ENCODE measurements around the gene RPL22.
"Not testable (repeated sequence)": the region's sequence is repeated elsewhere in the genome, so short reads cannot be mapped to it uniquely, and the experiment has no call there.

Gene RPL22

DNA sequence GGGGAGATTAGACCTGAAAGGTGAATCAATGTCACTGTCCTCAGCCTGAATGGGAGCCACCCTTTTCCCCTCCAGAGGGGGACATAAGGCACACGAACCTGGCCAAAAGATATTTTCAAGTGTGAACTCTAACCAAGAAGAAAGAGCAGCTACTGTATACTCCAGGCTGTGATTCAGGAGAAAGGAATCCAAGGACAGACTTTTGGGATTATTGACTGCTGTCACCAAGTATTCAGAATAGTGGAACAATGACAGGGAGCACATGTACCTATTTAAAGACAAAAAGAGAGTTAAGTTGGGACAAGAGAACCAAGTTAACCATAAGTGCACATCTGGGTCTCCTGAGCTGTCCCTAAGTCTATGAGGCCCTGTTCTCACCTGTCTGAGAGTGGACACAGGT, 34.0 kb upstream of the RPL22 start:
- DNase-seq = no peak

DNA sequence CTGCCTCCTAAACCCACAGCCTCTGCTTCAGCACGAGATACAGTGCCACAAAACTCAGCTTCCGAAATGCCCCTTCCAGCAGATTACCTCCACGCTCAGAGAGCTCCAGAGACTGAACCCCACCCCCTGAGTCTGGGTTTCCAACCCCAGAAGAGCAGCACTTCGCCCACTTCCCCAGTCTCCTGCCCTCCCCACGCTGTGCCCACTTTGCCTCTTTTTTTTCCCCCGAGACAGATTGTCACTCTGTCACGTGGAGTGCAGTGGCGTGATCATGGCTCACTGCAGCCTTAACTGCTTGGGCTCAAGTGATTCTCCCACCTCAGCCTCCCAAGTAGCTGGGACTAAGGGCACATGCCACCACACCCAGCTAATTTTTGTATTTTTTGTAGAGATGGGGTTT, 26.3 kb upstream of the RPL22 start:
- no peak for DNase-seq

GRCh38 chr1:6224718-6225117, 25.3 kb upstream of the RPL22 start:
- no peak for DNase-seq

DNA sequence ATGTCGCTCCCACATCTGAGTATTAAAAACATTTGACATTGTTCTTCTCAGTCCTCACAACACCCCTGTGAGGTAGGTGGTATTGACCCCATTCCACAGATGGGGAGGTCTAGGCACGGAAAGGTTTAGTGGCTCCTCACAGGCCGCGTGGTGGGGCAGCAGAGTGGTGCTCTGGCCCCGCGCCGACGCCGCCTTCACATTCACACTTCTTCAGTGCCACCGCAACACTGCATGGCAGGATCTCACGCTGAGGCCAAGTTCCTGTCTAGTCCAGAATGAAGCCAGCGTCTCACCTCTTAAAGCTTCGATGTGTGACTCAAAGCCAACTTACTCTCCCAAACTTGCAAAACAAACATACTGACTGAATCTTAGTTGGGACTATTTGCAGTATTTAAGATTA, 24.2 kb upstream of the RPL22 start:
- no peak for DNase-seq

- no peak for DNase-seq
These were observed 23.2 kb upstream of the RPL22 start for GRCh38 chr1:6222636-6223035.

- DNase-seq = no peak
These were observed 21.9 kb upstream of the RPL22 start for GRCh38 chr1:6221210-6221784.

- DNase-seq = no peak
These were observed 20.8 kb upstream of the RPL22 start for GRCh38 chr1:6220236-6220635.

DNA sequence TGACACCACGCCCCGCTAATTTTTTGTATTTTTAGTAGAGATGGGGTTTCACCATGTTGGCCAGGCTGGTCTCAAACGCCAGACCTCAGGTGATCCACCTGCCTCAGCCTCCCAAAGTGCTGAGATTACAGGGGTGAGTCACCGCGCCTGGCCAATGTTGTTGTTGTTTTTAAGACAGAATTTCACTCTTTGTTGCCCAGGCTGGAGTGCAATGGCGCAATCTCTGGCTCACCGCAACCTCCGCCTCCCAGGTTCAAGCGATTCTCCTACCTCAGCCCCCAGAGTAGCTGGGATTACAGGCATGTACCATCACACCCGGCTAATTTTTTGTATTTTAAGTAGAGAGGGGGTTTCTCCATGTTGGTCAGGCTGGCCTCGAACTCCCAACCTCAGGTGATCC, 20.2 kb upstream of the RPL22 start:
- not testable (repeated sequence) for DNase-seq

GRCh38 chr1:6218375-6219164, 19.2 kb upstream of the RPL22 start:
- no peak for DNase-seq

DNA sequence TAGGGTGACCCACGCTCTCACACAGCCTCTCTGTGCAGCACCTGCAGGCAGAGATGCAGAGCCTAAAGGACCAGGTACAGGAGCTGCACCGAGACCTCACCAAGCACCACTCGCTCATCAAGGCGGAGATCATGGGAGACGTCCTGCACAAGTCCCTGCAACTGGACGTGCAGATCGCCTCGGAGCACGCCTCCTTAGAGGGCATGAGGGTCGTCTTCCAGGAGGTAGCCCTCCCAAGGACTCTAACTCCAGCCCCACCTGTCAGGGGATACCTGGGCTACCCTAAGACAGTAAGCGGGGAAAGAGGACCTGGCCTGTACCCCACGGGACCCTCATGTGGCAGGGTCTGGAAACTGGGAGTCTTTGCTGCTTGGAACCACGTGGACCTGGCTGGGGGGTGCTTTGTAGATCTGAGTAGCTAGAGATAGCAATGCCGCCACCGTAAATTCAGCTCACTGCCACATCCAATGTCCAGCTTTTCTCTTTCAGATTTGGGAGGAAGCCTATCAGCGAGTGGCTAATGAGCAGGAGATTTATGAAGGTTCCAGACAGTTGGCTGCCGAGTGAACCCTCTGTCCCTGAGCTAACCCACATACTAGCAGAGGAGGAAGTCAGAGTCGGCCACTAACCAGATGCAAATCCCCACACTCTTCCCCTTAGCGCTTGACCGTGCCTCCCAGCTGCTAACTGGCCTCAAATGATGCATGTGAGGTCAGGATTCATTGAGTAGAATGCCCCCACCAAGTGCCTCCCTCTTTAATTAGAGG, 13.0 kb upstream of the RPL22 start:
- DNase-seq = no peak

GRCh38 chr1:6211731-6212130, 12.3 kb upstream of the RPL22 start:
- DNase-seq = no peak

GRCh38 chr1:6210591-6211355, 11.4 kb upstream of the RPL22 start:
- no peak for DNase-seq

- DNase-seq = peak in 1 of 2 experiments; percentile 76
These were observed 10.5 kb upstream of the RPL22 start for GRCh38 chr1:6209661-6210580.

GRCh38 chr1:6208723-6209660, 9.6 kb upstream of the RPL22 start:
- peak; percentile 45 to 82 for DNase-seq

- no peak for DNase-seq
These were observed 8.5 kb upstream of the RPL22 start for GRCh38 chr1:6207921-6208320.

DNA sequence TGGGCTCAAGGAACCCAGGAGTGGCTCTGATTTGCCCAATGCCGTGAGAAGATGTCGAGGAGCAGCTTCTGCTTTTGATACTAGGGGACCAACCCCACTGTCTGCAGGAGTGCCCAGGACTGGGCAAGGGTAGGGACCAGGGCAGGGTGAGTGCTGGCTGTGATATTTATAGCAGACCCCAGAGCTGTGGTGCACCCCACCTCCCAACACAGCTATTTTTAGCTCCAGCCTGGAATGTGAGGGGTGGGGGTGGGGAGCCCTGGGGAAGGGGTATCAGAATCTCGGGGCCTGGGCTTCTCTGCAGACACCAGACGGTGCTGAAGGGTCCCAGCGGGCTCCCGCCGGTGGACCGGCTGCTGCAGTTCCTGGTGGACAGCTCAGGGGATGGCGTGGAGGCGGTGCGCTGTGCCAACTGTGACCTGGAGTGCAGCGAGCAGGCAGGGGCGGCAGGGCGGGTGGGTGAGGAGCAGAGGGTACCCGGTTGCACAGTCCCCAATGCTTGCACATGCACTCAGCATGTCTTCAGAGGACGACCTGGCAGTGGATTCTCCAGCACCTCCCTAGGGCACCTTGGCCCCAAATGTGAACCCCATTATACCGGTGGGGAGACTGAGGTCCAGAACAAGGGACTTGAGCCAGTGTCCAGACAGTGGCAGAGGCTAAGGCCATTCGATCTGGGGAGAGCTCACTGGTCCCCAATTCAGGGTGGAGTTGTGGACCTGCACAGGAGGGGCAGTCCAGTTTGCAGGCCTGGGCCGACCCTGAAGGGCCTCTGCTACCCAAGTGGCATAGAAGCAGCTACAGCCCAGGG, 7.9 kb upstream of the RPL22 start:
- no peak for DNase-seq

- no peak for DNase-seq
These were observed 7.1 kb upstream of the RPL22 start for GRCh38 chr1:6206520-6206855.

DNA sequence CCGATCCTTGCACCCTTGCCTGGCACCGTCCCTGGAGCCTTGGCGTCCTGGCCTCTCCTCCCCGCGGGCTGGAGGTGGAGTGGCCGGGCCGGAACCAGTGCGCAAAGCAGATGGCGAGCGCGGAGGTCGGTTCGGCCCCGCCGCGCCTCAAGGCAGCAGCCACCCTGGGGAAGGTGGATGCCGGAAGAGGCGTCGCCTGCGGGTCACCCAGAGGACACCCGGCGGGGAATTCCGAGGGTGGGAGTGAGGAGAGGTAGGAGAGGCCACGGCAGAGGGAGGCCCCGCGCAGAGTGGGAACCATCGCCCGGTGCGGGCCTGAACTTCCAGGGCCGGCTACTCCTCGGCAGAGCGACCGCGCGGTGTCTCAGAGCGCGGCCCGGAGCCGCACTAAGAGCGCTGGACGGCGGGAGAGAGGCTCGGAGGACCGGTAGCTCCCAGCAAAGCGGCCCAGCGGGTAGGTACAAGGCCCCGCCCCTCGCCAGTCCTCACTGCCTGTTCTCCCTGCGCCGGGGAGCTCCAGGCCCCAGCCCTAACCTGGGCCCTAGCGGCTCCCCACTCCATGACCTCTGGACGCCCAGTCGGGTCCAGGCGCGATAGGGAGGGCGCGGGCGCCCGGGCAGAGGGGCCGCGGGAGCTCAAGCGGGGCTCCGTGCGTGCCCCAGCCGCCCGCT, 6.6 kb upstream of the RPL22 start, which contains the start of gene RNF207:
Gene RNF207, plus strand, starts transcription at position 271 of the 671 bp plus-strand sequence. CDS start 417 bp downstream, outside the sequence.
- peak; percentile 22 to 79 for DNase-seq

DNA sequence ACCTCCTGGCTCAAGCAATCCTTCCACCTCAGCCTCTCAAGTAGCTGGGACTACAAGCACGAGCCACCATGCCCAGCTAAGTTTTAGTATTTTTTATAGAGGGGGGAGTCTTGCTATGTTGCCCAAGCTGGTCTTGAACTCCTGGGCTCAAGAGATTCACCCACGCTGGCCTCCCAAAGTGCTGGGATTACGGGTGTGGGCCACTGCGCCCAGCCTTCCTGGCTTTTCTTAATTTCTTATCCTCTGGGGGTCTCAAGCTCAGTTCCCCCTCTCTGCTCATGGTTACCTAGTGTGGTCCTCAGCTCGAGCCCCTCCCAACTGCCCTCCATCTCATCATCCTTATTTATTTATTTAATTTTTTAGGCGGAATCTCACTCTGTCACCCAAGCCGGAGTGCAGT, 2.9 kb upstream of the RPL22 start:
- DNase-seq = no peak
